Mammary epithelial cell (primary cell): ENCODE measurements around the gene NDST3.

Experiments
- EZH2 ChIP-seq: IDR thresholded peaks from 2 replicates; pipeline ENCODE4 v1.6.1; 2012; ENCODE audit warnings: low read length, inconsistent platforms, borderline replicate concordance
- TF ChIP-seq, protein P1 (sequence below), 2 donors: IDR thresholded peaks in 1 of 2; conservative IDR thresholded peaks in 1 of 2; 2 replicates each; pipeline ENCODE4 v1.5.1; 2011 to 2012; ENCODE audit warnings: inconsistent platforms in 2 of 2, low read length in 2 of 2, mild to moderate bottlenecking in 2 of 2, control low read depth in 1 of 2, low read depth in 1 of 2; ENCODE audit not compliant: insufficient read depth in 1 of 2; ENCODE audit errors: extremely low read depth in 1 of 2

DNA sequence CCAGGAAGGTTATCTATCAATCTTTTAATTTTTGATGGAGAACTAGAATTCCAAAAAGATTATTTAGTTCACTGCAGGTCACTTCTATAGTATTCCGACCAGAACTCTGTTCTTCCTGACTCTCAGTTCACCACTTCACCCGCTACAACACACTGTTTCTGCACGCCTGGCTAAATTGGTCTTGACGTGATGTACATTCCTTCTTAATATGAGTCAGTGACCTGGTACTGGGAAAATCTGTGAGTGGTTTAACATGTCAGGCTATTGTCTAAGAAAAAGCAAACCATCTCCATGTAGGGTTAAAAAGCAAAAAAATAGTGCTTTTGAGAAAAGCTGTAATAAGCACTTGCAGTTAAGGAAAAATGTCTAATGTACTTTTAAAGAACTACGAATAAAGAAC is 120.4 kb downstream of the NDST3 start:
- TF ChIP-seq, protein P1, sequence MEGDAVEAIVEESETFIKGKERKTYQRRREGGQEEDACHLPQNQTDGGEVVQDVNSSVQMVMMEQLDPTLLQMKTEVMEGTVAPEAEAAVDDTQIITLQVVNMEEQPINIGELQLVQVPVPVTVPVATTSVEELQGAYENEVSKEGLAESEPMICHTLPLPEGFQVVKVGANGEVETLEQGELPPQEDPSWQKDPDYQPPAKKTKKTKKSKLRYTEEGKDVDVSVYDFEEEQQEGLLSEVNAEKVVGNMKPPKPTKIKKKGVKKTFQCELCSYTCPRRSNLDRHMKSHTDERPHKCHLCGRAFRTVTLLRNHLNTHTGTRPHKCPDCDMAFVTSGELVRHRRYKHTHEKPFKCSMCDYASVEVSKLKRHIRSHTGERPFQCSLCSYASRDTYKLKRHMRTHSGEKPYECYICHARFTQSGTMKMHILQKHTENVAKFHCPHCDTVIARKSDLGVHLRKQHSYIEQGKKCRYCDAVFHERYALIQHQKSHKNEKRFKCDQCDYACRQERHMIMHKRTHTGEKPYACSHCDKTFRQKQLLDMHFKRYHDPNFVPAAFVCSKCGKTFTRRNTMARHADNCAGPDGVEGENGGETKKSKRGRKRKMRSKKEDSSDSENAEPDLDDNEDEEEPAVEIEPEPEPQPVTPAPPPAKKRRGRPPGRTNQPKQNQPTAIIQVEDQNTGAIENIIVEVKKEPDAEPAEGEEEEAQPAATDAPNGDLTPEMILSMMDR (conservative IDR thresholded peaks at IDR 0.05 in 1 of 2, IDR thresholded peaks at IDR 0.05 in 1 of 2; ENCODE audit: extremely low read depth in 1 of 2, insufficient read depth in 1 of 2, low read depth in 1 of 2, low read length in 2 of 2), result no peak
- no peak for TF ChIP-seq EZH2
